ENCODE measurements around the gene ZCCHC7. TPM values are rescaled to one million over a fixed set of nuclear protein-coding genes. Genes with fewer than 3 reads are reported as not detected.

The ZCCHC7 gene
- total RNA-seq, 3 donors from 2014 or later, result 19.8 to 29.1 (median 26.9) TPM

DNA sequence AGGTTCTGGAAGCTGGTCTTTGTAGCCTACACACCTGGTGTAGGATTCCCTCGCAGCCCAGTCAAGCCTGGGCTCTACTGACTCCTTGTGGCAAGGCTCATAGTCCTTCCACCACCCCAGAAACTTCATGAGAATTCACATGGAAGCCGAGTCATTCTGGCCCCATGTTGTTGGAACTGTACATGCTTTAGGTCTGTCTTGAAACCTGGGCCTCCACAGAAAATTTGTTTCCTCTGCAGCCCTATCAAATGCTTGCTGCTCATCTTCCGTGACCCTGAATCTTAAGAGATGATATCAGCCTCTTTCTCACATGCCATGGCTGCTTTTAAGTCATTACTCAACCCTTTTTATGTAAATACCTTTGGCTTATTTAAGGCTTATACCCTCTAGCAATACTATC lies 188.8 kb downstream of the ZCCHC7 start:
- TF ChIP-seq POLR2A (IDR thresholded peaks at IDR 0.05) (no peak), POLR2AphosphoS5 (IDR thresholded peaks at IDR 0.05) (no peak)
- TF ChIP-seq, protein P1, sequence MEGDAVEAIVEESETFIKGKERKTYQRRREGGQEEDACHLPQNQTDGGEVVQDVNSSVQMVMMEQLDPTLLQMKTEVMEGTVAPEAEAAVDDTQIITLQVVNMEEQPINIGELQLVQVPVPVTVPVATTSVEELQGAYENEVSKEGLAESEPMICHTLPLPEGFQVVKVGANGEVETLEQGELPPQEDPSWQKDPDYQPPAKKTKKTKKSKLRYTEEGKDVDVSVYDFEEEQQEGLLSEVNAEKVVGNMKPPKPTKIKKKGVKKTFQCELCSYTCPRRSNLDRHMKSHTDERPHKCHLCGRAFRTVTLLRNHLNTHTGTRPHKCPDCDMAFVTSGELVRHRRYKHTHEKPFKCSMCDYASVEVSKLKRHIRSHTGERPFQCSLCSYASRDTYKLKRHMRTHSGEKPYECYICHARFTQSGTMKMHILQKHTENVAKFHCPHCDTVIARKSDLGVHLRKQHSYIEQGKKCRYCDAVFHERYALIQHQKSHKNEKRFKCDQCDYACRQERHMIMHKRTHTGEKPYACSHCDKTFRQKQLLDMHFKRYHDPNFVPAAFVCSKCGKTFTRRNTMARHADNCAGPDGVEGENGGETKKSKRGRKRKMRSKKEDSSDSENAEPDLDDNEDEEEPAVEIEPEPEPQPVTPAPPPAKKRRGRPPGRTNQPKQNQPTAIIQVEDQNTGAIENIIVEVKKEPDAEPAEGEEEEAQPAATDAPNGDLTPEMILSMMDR (IDR thresholded peaks at IDR 0.05), result no peak
- H3K4me1 ChIP-seq, result no peaks in the 10 kb centered on the region

DNA sequence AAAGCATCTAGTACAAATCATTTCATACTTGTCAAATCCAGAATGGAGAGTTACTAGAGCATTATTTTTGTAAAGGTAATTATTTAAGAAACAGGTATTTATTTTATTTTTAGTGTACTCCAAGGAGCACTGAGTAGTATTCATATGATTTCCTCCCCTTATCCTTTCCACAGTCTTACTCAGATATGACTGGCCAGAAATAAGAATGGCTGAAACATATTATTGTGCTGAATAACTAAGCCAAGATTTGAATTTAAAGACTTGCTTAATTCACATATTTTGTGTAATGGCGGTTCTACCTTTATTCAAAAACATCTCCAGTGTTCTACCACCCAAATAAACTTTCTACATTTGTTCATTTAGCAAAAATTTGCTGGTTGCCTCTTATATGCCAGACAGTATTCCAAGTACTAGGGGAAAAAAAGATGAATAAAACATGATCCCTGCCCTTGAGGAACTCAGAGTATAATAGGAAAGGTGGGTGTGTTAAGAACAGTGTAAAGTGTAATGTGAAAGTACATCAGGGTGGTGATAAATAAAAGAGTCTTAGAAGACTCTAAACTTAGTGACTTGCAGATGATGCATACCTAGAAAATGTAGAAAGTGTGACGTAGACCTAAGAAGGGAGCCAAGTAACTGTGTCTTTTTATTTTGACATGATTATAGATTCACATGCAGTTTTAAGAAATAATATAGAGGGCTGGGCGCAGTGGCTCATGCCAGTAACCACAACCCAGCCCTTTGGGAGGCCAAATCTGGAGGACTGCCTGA lies 191.7 kb downstream of the ZCCHC7 start:
- no peaks in the 10 kb centered on the region for H3K9me3 ChIP-seq
- intact Hi-C loops (cut with DNase I; ENCODE audit: low total_unique reads), result no loop called here
- no peak for DNase-seq (ENCODE audit: low spot score in 2 of 2)
- TF ChIP-seq POLR2A (IDR thresholded peaks at IDR 0.05) (no peak), POLR2AphosphoS5 (IDR thresholded peaks at IDR 0.05) (no peak)
- TF ChIP-seq, protein P1 (IDR thresholded peaks at IDR 0.05), result no peak
- no peaks in the 10 kb centered on the region for H3K4me1 ChIP-seq
- no peaks in the 10 kb centered on the region for H3K36me3 ChIP-seq
- no peaks in the 10 kb centered on the region for H3K27me3 ChIP-seq
- no peak overlapping the region for H3K27ac ChIP-seq
- no peak overlapping the region for H3K4me3 ChIP-seq

More for the DNA sequence above, 188.8 kb downstream of the ZCCHC7 start:
- Histone ChIP-seq H3K27ac (no peak overlapping the region), H3K36me3 (no peaks in the 10 kb centered on the region), H3K9me3 (no peaks in the 10 kb centered on the region), H3K4me3 (no peak overlapping the region), H3K27me3 (no peaks in the 10 kb centered on the region)
- intact Hi-C loops (cut with DNase I; ENCODE audit: low total_unique reads), result no loop called here
- DNase-seq (ENCODE audit: low spot score in 2 of 2), result no peak

DNA sequence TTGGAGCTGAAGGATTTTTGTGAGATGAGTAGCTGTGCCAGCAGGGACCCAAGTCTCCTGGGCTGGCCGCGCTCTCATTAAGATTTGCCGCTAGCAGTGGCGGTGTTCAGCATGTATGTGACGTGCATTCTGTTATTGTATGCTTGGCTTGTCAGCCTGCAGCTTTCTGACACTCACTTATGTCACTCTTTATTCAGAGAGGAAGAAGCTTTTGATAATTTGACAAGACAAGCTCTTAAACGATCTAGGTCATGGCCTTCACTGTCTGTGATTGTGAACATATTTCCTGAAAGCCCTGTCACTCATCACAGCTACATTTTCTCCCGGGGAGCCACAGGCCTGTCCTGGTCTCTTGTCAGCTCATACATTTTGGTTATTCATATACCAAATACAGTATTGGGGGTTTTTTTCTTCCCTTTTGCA lies 203.9 kb downstream of the ZCCHC7 start:
- no peaks in the 10 kb centered on the region for H3K27me3 ChIP-seq
- no peak for DNase-seq (ENCODE audit: low spot score in 2 of 2)
- H3K9me3 ChIP-seq, result no peaks in the 10 kb centered on the region
- H3K27ac ChIP-seq, result no peak overlapping the region
- no peak overlapping the region for H3K4me3 ChIP-seq
- TF ChIP-seq POLR2AphosphoS5 (IDR thresholded peaks at IDR 0.05), result no peak
- TF ChIP-seq, protein P1 (IDR thresholded peaks at IDR 0.05), result no peak
- intact Hi-C loops (cut with DNase I; ENCODE audit: low total_unique reads), result no loop called here
- H3K36me3 ChIP-seq, result peaks cover 4% of the 10 kb centered on the region
- H3K4me1 ChIP-seq, result no peaks in the 10 kb centered on the region

DNA sequence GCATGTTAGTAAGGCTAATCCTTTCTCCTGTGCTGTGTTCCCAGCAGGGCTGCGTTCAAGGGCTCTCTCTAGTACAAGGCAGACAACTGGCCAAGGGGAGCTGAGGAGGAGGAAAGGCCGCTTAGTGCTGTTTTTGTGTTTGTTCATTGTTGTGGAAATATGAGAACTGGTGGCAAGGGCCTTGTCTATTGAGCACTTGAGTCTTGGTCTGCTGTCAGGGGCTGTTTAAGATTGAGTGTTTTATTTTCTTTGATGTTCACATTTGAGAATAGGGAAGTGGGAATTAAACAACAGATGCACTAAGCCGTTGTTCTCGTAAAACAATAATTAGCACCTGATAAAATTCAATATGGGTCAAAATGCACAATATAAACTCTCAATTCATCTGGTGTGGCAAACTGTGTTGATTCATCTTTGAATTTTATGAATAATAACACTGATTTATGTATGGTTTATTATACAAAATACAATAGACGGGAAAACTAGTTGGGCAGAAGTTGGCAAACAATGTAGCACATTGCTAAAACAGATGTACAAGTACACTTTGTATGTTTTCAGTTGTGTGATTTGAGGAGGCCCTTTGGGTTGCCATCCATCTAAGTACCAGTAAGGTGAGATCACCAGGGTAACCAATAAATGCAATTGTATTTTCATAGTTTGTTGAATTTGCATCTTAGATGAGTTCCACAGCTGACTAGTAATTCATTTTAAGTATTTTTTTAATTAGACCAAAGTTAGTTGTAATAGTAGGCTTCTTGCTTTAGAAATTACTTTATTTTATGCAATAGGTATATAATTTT lies 204.5 kb downstream of the ZCCHC7 start:
- H3K27me3 ChIP-seq, result no peaks in the 10 kb centered on the region
- intact Hi-C loops (cut with DNase I; ENCODE audit: low total_unique reads), result no loop called here
- H3K4me3 ChIP-seq, result no peak overlapping the region
- no peak overlapping the region for H3K27ac ChIP-seq
- DNase-seq (ENCODE audit: low spot score in 2 of 2), result no peak
- H3K36me3 ChIP-seq, result peaks cover 4% of the 10 kb centered on the region
- no peaks in the 10 kb centered on the region for H3K4me1 ChIP-seq
- TF ChIP-seq POLR2A (IDR thresholded peaks at IDR 0.05) (no peak), POLR2AphosphoS5 (IDR thresholded peaks at IDR 0.05) (no peak)
- TF ChIP-seq, protein P1 (IDR thresholded peaks at IDR 0.05), result no peak
- H3K9me3 ChIP-seq, result no peaks in the 10 kb centered on the region

DNA sequence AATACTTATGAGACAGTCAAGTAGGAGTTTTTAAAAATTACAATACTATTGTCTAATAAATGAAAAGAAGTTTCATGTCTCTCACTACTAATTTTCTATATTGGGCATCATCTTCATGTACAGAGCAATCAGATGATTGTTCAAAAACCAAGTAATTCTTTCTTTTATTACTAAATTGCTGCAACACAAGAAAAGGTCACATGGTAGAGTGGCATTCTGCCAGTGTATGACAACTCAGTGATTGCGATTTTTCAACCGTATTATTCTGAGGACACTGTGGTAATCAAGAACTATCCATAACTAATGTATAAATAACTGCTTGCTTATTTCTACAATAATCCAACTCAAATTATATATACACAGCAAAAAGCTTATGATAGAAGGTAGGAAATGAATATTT lies 205.4 kb downstream of the ZCCHC7 start:
- Histone ChIP-seq H3K4me1 (no peaks in the 10 kb centered on the region), H3K27me3 (no peaks in the 10 kb centered on the region), H3K27ac (no peak overlapping the region), H3K4me3 (no peak overlapping the region), H3K36me3 (peaks cover 4% of the 10 kb centered on the region), H3K9me3 (no peaks in the 10 kb centered on the region)
- DNase-seq (ENCODE audit: low spot score in 2 of 2), result no peak
- intact Hi-C loops (cut with DNase I; ENCODE audit: low total_unique reads), result no loop called here
- TF ChIP-seq, protein P1 (IDR thresholded peaks at IDR 0.05), result no peak
- TF ChIP-seq POLR2AphosphoS5 (IDR thresholded peaks at IDR 0.05), result no peak
- no peak for TF ChIP-seq POLR2A (IDR thresholded peaks at IDR 0.05)
